ENCODE measurements around the gene MLX.

The MLX gene, protein sequence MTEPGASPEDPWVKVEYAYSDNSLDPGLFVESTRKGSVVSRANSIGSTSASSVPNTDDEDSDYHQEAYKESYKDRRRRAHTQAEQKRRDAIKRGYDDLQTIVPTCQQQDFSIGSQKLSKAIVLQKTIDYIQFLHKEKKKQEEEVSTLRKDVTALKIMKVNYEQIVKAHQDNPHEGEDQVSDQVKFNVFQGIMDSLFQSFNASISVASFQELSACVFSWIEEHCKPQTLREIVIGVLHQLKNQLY

DNA sequence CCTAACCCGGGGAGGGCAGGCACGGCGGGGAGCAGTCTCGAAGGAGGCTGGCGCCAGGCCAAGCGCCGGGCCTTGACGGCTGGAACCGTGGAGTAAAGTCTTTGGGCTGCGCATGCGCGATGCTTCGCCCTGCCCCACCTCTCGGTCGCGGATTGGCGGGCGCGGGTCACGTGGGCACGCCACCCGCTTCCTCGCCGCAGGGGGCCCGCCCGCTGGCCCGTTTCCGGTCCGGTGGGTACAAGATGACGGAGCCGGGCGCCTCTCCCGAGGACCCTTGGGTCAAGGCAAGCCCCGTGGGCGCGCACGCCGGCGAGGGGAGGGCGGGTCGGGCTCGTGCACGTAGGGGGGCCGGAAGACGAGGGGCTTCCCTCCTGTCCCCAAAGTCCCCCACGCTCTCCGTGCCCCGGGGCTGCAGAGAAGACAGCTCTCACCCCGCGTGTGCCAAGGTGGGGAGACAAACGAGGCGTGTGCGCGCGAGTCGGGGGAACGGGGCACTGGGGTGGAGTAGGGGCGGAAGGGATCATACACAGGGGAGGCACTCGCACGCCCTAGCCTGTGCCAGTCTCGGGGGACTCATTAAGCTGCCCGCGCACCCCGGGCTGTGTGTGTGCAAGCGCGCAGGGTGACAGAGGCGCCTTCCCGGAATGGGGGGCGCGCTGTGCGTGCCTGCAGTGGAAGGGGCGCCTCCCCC, at the start of gene MLX:
Gene MLX, plus strand, starts transcription at position 218 of the 691 bp plus-strand sequence. Its CDS starts 25 bp downstream, at position 243.
- peak; percentile 89 for DNase-seq

- DNase-seq: peak; percentile 62
These were observed 49.4 kb upstream of the MLX start for GRCh38 chr17:42517516-42517915.

GRCh38 chr17:42518046-42518754, 48.7 kb upstream of the MLX start:
- no peak for DNase-seq

GRCh38 chr17:42518755-42519545, 48.0 kb upstream of the MLX start:
- no peak for DNase-seq

DNA sequence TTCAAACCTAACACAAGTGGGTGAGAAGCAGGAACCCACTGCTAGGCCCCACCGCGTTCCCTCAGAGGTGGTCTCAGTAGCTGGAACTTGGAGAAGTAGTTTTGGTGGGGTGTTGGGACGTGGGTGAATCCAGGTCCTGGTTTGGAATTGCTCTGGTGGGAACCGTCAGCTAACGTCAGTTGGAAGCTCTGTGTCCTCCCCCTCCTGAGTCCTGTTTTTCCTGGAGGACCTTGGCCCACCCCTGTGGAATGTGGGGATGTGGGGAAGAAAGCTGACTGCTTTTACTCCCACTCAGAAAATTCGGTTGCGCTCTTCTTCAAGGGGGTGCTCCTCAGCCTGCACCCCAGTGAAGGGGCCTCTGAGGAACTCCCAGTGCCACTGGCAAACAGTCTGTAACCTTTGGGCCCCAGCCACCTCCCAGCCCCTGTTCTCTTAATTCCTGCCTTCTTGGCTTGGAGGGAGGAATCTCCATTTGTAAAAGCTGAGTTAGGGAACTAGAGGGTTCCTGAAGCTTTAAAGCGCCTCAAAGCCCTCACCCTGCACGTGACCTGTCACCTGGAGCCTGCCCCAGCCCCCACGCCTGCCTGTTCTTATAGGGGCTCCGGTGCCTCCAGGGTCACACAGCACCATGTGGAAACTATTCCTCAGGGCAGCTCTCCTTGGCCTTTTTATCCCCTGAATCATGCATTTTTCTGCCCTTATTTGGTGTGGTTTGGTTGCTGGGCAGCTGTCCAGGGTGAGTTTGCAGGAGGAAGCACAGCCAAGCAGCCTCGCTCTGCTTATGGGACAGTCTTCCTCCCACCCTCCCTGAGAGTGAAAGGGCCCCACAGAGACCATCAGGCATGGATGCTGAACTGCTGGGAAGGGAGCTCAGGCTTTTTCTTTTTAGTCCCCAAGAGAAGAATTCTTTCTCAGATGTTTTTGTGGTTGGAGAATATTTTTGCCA, 47.1 kb upstream of the MLX start:
- DNase-seq: no peak

GRCh38 chr17:42520540-42520951, 46.4 kb upstream of the MLX start:
- DNase-seq: no peak

DNA sequence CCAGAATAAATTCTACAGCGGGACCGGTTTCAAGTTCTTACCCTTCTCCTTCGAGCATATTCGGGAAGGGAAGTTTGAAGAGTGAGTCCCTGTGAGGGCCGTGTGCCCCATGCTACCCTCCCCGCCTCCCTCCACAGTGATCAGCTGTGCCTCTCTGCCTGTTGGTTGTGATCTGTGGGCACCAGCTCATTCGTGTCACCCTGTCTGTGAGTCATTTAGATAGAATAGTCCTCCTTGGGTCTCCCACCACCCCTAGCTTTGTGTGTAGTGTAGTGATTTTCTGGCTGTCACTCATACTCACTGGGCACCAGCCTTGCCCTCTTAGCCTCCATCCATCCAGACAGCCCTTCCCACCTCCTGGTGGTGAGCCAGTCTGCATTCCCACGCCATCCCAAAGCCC, 45.9 kb upstream of the MLX start:
- no peak for DNase-seq

DNA sequence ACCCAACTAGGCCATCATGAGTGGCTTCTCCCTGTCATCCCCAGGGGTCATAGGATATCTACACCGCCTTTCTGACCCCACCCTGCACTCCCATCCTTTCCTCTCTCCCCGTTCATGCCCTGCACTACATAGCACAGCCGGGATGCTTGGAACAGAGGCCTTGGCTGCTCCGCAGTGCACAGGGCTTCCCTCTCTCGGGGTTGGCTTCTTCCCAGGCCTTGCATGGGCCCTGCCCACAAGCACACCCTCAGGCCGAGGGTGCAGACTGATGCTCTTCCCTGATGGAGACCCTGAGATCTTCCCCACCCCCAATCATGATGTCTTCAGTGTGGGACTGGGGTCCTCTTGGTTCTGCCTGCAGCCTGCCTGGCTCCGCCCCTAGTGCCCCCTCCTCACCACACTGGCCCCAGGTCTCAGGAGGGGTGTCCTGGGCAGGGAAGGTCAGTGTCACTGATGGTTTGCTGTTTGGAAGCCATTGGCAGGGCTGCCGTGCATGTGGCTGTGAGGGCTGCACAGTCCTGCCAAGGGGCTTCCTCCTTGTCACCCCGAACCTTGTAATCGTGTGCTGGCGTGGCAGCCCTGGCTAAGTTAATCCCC, 45.1 kb upstream of the MLX start:
- DNase-seq: no peak

- no peak for DNase-seq
These were observed 44.6 kb upstream of the MLX start for GRCh38 chr17:42522263-42522790.

GRCh38 chr17:42522798-42523278, 44.1 kb upstream of the MLX start:
- no peak for DNase-seq

- DNase-seq: no peak
These were observed 41.7 kb upstream of the MLX start for GRCh38 chr17:42525221-42525620.

- no peak for DNase-seq
These were observed 40.9 kb upstream of the MLX start for GRCh38 chr17:42526031-42526444.

GRCh38 chr17:42527932-42528331, 39.0 kb upstream of the MLX start:
- no peak for DNase-seq

DNA sequence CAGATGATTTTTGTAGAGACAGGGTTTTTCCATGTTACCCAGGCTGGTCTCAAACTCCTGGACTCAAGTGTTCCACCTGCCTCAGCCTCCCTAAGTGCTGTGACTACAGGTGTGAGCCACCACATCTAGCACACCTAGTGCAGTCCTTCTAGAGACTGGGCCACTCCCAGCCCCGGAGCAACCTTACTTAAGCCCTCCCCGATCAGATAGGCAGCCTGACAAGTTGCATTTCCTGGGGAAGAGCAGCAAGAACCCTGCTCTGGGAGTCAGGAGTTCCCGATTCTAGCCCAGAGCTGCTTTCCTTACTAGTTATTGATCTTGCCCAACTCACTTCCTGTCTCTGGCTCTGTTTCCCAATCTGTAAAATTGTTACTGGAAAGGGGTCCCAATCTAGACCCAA, 37.8 kb upstream of the MLX start:
- no peak for DNase-seq

DNA sequence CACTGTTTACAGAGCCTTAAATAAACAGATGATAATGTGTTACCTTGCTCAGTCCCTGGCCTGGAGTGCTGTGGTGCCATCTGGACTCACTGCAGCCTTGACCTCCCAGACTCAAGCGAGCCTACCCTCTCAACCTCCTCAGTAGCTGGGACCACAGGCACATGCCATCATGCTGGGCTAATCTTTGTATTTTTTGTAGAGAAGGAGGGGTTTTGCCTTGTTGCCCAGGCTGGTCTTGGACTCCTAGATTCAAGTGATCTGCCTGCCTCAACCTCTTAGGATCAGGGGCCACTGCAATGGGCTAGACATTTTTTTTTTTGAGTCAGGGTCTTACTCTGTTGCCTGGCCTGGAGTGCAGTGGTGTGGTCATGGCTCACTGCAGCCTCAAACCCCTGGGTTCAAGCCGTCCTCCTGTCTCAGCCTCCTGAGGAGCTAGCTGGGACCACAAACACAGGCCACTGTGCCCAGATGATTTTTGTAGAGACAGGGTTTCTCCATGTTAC, 35.9 kb upstream of the MLX start:
- DNase-seq: peak; percentile 8

DNA sequence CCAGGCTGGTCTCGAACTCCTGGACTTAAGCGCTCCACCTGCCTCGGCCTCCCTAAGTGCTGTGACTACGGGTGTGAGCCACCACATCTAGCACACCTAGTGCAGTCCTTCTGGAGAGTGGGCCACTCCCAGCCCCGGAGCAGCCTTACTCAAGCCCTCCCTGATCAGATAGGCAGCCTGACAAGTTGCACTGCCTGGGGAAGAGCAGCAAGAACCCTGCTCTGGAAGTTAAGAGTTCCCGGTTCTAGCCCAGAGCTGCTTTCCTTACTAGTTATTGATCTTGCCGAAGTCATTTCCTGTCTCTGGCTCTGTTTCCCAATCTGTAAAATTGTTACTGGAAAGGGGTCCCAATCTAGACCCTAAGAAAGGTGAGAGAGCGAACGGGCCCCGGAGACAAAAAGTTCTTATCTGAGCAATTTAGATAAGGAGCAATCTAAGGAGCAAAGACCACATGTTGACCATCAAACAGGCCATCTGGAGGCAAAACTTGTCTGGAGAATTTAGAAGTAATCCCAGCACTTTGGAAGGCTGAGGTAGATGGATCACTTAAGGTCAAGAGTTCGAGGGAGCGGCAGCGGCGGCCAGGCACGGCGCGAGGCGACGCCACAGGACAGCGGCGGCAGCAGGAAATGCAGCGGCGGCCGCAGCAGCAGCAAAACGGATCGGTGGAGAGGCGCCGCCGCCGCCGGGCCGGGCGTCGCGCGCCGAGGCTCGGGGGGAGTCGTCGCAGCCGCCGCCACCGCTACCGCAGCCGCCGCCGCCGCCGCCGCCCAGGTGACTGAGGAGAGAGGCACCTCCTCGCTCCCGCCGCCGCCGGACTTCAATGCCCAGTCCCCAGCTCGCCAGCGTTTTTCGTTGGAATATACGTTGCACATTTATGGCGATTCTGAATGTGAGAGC, 35.2 kb upstream of the MLX start:
- peak; percentile 61 for DNase-seq

GRCh38 chr17:42535155-42536047, 31.5 kb upstream of the MLX start:
- DNase-seq: peak; percentile 79

- peak; percentile 79 for DNase-seq
These were observed 30.9 kb upstream of the MLX start, which contains the start of gene NAGLU for GRCh38 chr17:42536048-42536371. TSS of gene NAGLU (plus strand) at chr17:42536241. CDS start at chr17:42536273, 32 bp downstream.
